GM19351 (cell line): ENCODE measurements around the gene RIOX2.
A peak's percentile ranks its signal among the peaks of the same experiment; 100 is the strongest.

ENCODE experiments used
- ATAC-seq: cut with Tn5 transposase; IDR thresholded peaks from one replicate; pipeline ENCODE4 v1.9.1; 2021; ENCODE audit warnings: mild to moderate bottlenecking, moderate library complexity; ENCODE audit not compliant: unreplicated experiment

Gene RIOX2

DNA sequence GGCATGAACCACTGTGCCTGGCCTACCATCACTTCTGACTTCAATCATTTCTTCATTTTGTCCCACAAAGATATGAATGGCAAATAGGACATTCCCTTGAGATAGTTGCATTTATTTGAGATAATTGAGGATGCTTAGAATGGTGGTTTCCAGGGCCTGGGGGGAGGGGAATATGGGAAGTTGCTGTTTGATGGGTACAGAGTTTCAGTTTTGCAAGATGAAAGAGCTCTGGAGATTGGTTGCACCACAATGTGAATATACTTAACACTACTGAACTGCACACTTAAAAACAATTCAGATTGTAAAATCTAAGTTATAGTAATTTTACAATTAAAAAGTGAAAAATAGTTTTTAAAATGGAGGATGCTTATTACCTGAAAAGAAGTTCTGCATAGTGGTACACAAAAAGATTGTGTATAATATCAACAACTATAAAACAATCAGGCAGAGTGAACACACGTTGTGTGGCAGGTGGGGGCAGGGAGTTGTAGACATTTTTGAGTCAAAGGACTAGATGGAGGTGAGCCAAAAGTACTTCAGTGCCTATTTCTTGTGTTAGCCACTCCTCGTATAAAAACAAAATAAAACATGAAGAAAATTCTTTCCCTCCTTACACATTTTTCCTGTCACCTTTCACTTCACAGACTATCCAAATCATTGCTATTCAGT, 18.5 kb upstream of the RIOX2 start:
- ATAC-seq: no peak

- ATAC-seq: no peak
Measured at GRCh38 chr3:97988784-97989568, 16.7 kb upstream of the RIOX2 start.

DNA sequence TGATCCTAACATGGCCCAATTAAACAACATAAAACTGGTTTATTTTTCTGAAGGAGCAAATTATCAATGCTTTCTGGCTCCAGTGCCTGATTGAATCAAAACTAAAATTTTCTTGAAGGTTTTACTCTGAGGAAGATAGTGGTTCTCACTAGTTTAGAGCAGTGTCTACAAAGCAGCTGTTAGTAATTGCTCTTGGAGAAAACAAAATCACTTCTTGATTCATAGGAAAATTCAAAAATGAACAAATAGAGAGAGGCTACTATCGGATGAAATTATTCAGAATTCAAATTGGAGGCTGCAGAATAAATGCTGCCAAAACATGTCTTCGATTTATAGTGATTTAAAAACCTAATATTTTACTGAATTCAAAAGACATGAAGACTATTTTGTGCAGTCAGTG, 15.1 kb upstream of the RIOX2 start:
- ATAC-seq: no peak

DNA sequence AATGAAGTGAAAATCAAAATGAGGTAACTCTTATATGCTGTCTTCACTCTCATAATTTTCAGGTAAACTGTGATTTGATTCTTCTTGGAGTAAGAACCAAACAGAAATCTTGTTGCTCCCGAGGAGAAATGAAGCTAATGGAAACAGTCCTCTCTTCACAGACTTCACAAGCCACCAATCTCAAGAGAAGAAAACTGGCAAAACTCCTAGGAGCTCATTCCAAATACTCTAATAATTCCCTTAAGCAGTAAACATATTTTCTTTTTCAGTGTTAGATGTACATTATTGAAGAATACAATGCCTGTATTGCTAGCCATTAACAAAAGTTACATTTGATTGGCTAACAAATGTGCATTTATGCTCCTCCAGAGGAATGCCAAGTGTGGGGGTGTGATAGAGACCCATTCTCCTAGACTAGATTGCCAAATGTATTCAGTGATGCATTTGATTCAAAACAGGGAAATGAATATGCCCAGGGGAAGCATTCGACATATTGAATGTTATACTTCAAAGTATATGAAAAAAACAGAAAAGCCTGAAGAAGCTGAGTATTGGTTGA, 11.8 kb upstream of the RIOX2 start:
- ATAC-seq: no peak

DNA sequence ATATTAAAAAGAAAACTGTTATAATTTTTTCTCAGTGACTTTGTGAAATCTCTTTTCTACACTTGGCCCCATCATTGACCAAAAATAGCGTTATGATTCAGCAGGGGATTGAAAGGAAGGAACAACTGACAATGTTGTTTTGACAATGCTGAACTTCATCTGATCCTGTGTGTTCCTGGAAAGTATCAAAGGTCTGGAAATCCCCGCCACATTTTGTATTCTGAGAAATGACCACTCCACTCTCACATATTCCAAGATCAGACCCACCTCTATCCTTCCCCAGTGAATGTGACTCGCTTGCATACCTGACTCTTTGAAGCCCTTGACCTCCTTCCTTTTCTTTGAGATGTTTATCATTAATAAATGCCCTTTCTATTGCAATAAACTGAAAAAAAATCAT, 9.7 kb upstream of the RIOX2 start:
- peak; percentile 65 for ATAC-seq

GRCh38 chr3:97979610-97980009, 7.4 kb upstream of the RIOX2 start:
- ATAC-seq: no peak

DNA sequence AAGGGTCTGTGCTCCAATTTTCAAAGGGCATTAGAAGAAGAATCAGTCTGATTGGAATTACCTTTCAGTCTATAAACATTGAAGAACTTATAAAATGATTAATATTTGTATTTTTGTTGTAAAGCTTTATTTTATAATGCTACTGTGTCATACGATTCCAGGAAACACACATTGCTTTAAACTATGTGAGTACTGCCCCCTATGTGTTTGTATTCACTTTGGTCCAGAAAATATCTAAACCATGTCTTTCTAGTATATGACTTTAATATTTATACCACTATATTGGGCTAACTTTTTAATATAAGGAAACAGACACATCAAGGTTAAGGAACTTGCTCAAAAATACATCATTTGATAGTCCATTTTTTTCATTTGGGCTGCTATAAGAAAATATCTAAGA, 3.2 kb upstream of the RIOX2 start:
- ATAC-seq: no peak

DNA sequence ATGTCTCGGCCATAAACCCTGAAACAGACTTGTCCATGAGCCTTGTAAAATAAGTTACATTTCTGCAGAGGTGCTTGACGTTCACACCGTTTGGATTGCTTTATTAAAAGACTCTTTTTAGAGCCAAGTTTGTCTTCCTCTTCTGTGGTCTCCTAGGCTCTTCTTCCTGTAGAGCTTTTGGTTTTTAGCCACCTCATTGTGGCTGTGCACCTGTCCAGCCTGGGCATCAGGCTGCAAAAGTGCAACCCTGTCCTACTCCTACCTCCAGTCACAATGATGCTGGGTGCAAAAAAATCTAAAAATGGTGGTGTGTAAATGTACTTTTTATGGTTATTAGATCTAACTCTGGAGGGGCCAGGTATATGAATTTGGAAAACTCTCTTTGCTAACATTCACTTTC, 2.8 kb upstream of the RIOX2 start:
- no peak for ATAC-seq

DNA sequence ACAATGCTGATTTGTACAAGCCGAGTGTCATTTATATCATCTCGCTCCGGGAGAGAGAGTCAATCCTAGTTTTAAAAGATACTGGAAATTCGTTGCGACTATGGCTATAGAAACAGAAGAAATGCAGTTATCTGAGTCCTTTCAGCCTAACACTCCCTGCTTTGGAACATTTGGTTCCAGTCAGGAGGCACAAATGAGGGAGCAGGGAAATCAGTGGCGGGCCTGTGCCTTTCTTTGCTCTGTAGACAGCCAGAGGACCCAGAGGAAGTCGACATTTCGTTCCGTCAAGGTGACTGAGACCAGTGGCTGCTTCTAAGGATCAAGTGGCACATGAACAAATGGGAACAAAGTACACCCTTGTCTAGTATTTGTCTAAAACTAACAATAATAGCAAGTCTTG, 745 bp upstream of the RIOX2 start:
- ATAC-seq: no peak

DNA sequence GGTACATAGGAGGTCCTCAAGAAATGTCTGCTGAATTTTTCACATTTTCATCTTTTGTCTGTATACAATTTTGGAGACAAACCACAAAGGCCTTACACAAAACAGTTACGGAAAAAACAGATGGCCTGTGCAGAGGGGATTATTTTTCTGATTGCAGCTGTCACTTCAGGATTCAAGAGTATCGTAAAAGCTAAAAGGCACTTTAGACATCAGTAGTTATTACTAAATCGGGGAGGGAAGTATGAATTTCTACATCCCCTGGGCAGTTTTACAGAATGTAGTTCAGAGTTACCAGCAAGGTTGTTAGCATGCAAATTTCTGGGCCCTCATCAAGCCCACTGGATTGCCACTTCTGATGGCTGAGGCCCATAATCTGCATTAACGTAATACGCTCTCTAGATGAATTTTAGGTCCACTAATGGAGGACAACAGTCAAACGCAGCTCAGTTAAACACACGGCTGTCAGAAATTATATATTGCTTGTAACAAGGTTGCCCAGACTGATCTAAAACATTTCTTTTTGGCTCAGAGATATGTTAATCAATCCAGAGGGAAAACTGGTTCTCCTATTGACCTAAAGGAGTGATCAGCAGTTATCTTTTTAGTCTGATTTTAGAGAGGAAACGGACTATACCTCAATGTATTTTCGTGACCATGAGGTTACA, 1.1 kb downstream of the RIOX2 start:
- peak; percentile 9 for ATAC-seq

- ATAC-seq: no peak
Measured at GRCh38 chr3:97970156-97970555, 2.1 kb downstream of the RIOX2 start.

- no peak for ATAC-seq
Measured at GRCh38 chr3:97969541-97969940, 2.7 kb downstream of the RIOX2 start.

- no peak for ATAC-seq
Measured at GRCh38 chr3:97968376-97968775, 3.9 kb downstream of the RIOX2 start.

DNA sequence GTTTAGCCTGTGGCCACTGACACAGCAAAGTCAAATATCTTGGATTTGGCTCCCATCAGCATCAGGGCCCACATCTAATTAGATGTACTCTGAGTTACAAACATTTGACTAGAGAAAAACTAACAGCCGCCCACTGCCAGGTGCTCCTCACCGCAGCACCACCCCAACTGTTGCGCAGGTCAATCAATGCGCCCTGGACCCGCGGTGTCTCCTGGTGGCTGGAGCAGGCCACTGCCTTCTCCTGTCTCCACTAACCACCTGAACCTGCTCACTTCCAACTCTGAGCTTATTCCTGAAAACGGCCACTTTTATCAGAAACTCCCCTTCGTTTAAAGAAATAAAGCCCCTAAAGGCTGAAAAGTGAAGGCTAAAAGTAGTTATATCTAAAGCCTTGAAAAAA, 4.3 kb downstream of the RIOX2 start:
- ATAC-seq: no peak

- no peak for ATAC-seq
Measured at GRCh38 chr3:97960993-97961766, 11.1 kb downstream of the RIOX2 start.

- ATAC-seq: no peak
Measured at GRCh38 chr3:97960551-97960950, 11.7 kb downstream of the RIOX2 start.

- no peak for ATAC-seq
Measured at GRCh38 chr3:97959872-97960271, 12.4 kb downstream of the RIOX2 start.

GRCh38 chr3:97958796-97959195, 13.4 kb downstream of the RIOX2 start:
- ATAC-seq: no peak

GRCh38 chr3:97958396-97958795, 13.8 kb downstream of the RIOX2 start:
- ATAC-seq: no peak

DNA sequence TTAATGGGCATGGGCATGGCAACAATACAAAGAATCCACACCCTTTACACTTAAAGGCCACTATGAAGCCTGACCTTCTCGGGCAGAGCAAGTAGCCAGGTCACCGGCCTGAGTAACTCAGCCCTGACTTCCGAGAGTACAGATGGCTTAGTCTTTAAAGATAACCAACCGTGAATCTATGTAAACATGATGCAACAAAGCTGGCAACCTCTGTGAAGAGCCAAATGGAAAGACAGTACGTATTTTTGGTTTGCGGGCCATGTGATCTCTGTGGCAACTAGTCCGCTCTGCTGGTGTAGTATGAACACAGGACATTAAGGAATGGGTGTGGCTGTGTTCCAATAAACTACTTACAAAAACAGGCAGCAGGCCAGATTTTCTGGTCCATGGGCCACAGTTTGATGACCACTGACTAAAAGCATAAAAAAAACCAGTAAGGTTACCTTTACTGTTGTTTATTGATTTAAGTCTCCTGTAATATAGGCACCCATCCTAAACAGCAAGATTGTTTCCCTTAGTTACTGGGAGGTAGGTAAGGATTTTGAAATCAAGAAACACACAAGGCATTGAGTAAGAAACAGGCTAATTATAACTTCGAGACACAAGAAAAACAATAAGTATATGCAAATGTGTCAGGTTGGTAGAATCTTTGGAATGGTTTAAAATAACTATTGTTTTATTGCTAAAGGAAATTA, 14.5 kb downstream of the RIOX2 start:
- ATAC-seq: no peak
